Measurements from ENCODE around the gene NPSR1. TPM values are rescaled to one million over a fixed set of nuclear protein-coding genes. Genes with fewer than 3 reads are reported as not detected.
"Not testable (repeated sequence)": the region's sequence is repeated elsewhere in the genome, so short reads cannot be mapped to it uniquely, and the experiment has no call there.

Gene NPSR1, protein sequence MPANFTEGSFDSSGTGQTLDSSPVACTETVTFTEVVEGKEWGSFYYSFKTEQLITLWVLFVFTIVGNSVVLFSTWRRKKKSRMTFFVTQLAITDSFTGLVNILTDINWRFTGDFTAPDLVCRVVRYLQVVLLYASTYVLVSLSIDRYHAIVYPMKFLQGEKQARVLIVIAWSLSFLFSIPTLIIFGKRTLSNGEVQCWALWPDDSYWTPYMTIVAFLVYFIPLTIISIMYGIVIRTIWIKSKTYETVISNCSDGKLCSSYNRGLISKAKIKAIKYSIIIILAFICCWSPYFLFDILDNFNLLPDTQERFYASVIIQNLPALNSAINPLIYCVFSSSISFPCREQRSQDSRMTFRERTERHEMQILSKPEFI
- not detected in 2 replicates for total RNA-seq

- Mint-ChIP-seq H3K4me3 (no peak within 1 kb of the TSS), H3K4me1 (no peaks in the 10 kb centered on the region), H3K36me3 (ENCODE audit: low read depth) (no peaks in the 10 kb centered on the region), H3K27me3 (no peaks in the 10 kb centered on the region), H3K27ac (no peak within 1 kb of the TSS), H3K9me3 (no peaks in the 10 kb centered on the region)
- peak; percentile 31 for DNase-seq
- intact Hi-C loops (cut with micrococcal nuclease) = no loop called here
These were observed at the start of gene NPSR1 for GRCh38 chr7:34657632-34658268. Gene NPSR1, plus strand, starts transcription at chr7:34658218. Its CDS starts 195 bp downstream, at chr7:34658413.

DNA sequence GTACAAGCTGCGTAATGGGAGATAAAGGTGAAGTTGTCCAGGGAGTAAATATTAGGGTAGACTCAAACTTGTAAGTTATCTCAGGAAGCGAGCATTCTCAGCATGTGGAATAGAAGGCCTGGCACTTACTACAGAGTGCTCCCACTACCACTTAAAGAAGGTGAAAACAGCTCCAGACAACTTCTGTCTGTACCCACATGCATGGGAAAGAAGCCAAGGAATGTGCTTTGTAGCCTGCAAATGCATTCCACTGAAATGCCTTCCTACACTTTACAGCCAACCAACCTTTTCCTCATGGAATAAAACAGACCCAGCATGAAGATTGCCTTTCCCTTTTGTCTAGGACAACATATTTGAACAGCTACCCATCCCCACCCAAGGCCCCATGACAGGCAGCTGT lies 45.4 kb upstream of the NPSR1 start:
- Mint-ChIP-seq H3K27me3 (no peaks in the 10 kb centered on the region), H3K9me3 (no peaks in the 10 kb centered on the region), H3K36me3 (ENCODE audit: low read depth) (no peaks in the 10 kb centered on the region), H3K4me1 (no peaks in the 10 kb centered on the region), H3K4me3 (no peak overlapping the region), H3K27ac (no peak overlapping the region)
- DNase-seq = no peak
- intact Hi-C loops (cut with micrococcal nuclease) = no loop called here

DNA sequence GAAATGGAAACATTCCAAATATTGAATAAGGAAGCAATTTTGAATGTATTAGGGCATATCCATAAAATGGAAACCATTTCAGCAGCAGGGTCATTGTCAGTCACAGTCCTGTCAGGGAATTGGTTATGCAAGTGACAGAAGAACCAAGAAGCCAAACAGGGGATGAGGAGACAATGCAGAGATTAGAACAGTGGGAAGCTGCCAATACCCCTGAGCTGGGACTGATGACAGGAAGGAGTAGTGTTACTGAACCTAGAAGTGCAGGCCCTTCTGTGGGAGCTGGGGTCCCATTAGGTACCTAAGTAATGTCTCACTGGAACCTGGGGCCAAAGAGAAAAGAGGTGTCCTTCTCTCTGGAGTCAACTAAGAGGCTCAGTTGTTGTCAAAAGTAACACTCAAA lies 37.6 kb upstream of the NPSR1 start:
- Mint-ChIP-seq H3K27me3 (no peaks in the 10 kb centered on the region), H3K36me3 (ENCODE audit: low read depth) (no peaks in the 10 kb centered on the region), H3K27ac (no peak overlapping the region), H3K4me1 (no peaks in the 10 kb centered on the region), H3K4me3 (no peak overlapping the region), H3K9me3 (no peaks in the 10 kb centered on the region)
- intact Hi-C loops (cut with micrococcal nuclease) = no loop called here
- DNase-seq = no peak

DNA sequence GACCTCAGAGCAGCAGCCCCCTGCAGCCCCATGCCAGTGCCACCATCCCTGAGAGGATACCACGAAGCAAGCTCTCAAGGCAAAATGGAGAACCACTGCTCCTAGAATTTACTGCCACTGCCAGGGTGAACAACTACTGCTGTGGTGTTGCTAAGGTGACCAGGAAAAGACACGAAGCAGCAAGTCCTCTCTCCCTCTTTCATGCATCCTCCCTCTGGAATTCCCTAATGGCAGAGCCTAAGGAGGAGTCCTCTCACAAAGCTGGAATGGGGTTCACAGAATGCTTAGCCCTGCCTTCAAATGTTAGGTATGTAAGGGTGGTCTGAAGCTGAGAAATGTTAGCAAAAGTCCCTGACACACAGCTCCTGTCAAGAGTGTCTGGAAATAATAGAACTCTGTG lies 35.8 kb upstream of the NPSR1 start:
- H3K27me3 Mint-ChIP-seq = no peaks in the 10 kb centered on the region
- no peaks in the 10 kb centered on the region for H3K9me3 Mint-ChIP-seq
- H3K36me3 Mint-ChIP-seq (ENCODE audit: low read depth) = no peaks in the 10 kb centered on the region
- H3K4me1 Mint-ChIP-seq = no peaks in the 10 kb centered on the region
- no peak overlapping the region for H3K27ac Mint-ChIP-seq
- no peak overlapping the region for H3K4me3 Mint-ChIP-seq
- DNase-seq = no peak
- intact Hi-C loops (cut with micrococcal nuclease) = no loop called here

DNA sequence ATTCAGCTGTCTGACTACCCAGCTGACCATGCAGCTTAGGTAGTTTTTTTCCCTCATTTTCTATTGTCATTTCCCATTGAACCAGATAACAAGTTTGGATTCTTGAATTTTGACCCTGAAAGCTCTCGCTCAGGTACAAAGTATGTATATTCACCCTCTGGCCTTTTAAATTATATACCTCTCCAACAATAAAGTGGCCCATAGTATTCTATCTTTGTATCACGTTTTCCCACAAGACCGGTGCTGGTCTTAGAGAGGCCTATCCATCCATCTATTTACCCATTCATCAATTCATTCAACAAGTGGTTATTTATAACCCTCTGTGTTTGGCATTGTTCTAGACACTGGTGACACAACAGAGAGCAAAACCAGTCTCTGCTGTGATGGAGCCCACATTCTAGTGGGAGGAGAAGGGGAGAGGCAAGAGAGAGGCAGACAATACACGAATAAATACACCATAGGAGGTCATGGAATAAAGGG lies 35.2 kb upstream of the NPSR1 start:
- intact Hi-C loops (cut with micrococcal nuclease) = no loop called here
- DNase-seq = no peak
- no peak overlapping the region for H3K4me3 Mint-ChIP-seq
- no peaks in the 10 kb centered on the region for H3K27me3 Mint-ChIP-seq
- no peaks in the 10 kb centered on the region for H3K9me3 Mint-ChIP-seq
- no peak overlapping the region for H3K27ac Mint-ChIP-seq
- H3K36me3 Mint-ChIP-seq (ENCODE audit: low read depth) = no peaks in the 10 kb centered on the region
- H3K4me1 Mint-ChIP-seq = no peaks in the 10 kb centered on the region

- DNase-seq; H3K27me3 Mint-ChIP-seq; intact Hi-C loops (cut with micrococcal nuclease); H3K4me1 Mint-ChIP-seq; H3K4me3 Mint-ChIP-seq; H3K9me3 Mint-ChIP-seq; H3K36me3 Mint-ChIP-seq (ENCODE audit: low read depth); H3K27ac Mint-ChIP-seq: not testable (repeated sequence)
These were observed 29.4 kb upstream of the NPSR1 start for GRCh38 chr7:34628618-34629017.

- no peak overlapping the region for H3K4me3 Mint-ChIP-seq
- no peaks in the 10 kb centered on the region for H3K9me3 Mint-ChIP-seq
- no peak for DNase-seq
- H3K27ac Mint-ChIP-seq = no peak overlapping the region
- intact Hi-C loops (cut with micrococcal nuclease) = no loop called here
- no peaks in the 10 kb centered on the region for H3K27me3 Mint-ChIP-seq
- no peaks in the 10 kb centered on the region for H3K4me1 Mint-ChIP-seq
- H3K36me3 Mint-ChIP-seq (ENCODE audit: low read depth) = no peaks in the 10 kb centered on the region
These were observed 5.2 kb upstream of the NPSR1 start for GRCh38 chr7:34652809-34653208.

DNA sequence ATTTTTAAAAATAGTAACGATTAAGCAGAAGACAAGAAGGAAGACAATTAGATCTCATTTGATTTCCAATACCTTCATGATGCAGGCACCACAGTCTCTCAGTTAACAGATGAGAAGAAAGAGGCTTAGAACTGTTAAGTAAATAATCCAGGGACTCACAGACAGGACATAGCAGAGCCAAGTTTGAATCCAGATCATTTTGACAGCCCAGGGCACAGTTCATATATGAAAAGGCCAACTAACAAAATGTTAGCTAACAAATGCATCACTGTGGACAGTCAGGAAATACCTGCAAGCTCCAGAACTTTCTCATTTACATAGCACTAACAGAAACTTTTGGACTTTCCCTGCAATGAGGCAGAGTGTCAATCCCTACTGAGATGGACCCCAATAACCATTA lies 4.2 kb upstream of the NPSR1 start:
- H3K36me3 Mint-ChIP-seq (ENCODE audit: low read depth) = no peaks in the 10 kb centered on the region
- DNase-seq = no peak
- no peak overlapping the region for H3K27ac Mint-ChIP-seq
- no peak overlapping the region for H3K4me3 Mint-ChIP-seq
- intact Hi-C loops (cut with micrococcal nuclease) = no loop called here
- H3K4me1 Mint-ChIP-seq = no peaks in the 10 kb centered on the region
- no peaks in the 10 kb centered on the region for H3K9me3 Mint-ChIP-seq
- no peaks in the 10 kb centered on the region for H3K27me3 Mint-ChIP-seq

GRCh38 chr7:34655384-34655783 lies 2.6 kb upstream of the NPSR1 start:
- no peaks in the 10 kb centered on the region for H3K27me3 Mint-ChIP-seq
- no peak overlapping the region for H3K27ac Mint-ChIP-seq
- DNase-seq = no peak
- H3K4me3 Mint-ChIP-seq = no peak overlapping the region
- no peaks in the 10 kb centered on the region for H3K4me1 Mint-ChIP-seq
- H3K36me3 Mint-ChIP-seq (ENCODE audit: low read depth) = no peaks in the 10 kb centered on the region
- no peaks in the 10 kb centered on the region for H3K9me3 Mint-ChIP-seq
- intact Hi-C loops (cut with micrococcal nuclease) = no loop called here

GRCh38 chr7:34656041-34656440 lies 2.0 kb upstream of the NPSR1 start:
- Mint-ChIP-seq H3K36me3 (ENCODE audit: low read depth) (no peaks in the 10 kb centered on the region), H3K4me1 (no peaks in the 10 kb centered on the region), H3K27ac (no peak overlapping the region), H3K9me3 (no peaks in the 10 kb centered on the region), H3K27me3 (no peaks in the 10 kb centered on the region), H3K4me3 (no peak overlapping the region)
- intact Hi-C loops (cut with micrococcal nuclease) = no loop called here
- DNase-seq = no peak

DNA sequence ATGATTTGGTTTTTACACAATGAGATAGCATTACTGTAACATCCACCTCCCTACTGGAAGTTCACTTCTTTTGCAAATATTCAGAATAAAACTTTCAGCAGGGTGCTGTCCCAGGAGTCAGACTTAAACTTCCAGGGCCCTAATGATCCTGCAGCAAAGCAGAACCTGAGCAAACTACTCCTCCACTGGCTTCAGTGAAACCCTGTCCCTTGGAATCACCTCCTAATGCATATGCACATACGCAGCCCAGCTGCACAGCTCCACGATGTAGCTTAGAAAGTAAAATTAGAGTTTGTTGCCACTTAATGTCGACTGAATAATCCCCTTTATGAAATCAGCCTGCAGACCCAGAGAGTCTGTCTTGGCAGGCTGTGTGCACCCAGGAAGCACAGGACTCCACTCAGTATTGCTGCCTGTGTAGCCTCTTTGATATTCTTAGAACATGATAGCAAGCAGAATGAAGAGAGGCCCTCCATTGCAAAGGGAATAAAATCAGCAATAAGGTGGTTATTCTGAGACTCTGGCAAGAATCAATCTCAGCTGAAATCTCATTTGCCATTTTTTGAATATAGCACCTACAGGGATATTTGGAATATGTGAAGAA lies 1.6 kb downstream of the NPSR1 start:
- DNase-seq = peak; percentile 21
- Mint-ChIP-seq H3K9me3 (no peaks in the 10 kb centered on the region), H3K36me3 (ENCODE audit: low read depth) (no peaks in the 10 kb centered on the region), H3K4me1 (no peaks in the 10 kb centered on the region), H3K27me3 (no peaks in the 10 kb centered on the region), H3K4me3 (no peak overlapping the region), H3K27ac (no peak overlapping the region)
- intact Hi-C loops (cut with micrococcal nuclease) = no loop called here

GRCh38 chr7:34662058-34662708 lies 4.2 kb downstream of the NPSR1 start:
- Mint-ChIP-seq H3K4me3 (no peak overlapping the region), H3K36me3 (ENCODE audit: low read depth) (no peaks in the 10 kb centered on the region), H3K4me1 (no peaks in the 10 kb centered on the region), H3K27me3 (no peaks in the 10 kb centered on the region), H3K9me3 (no peaks in the 10 kb centered on the region), H3K27ac (no peak overlapping the region)
- intact Hi-C loops (cut with micrococcal nuclease) = no loop called here
- DNase-seq = no peak

GRCh38 chr7:34664755-34665154 lies 6.7 kb downstream of the NPSR1 start:
- DNase-seq = no peak
- Mint-ChIP-seq H3K36me3 (ENCODE audit: low read depth) (no peaks in the 10 kb centered on the region), H3K27me3 (no peaks in the 10 kb centered on the region), H3K4me1 (no peaks in the 10 kb centered on the region), H3K9me3 (no peaks in the 10 kb centered on the region), H3K4me3 (no peak overlapping the region), H3K27ac (no peak overlapping the region)
- intact Hi-C loops (cut with micrococcal nuclease) = no loop called here

- H3K4me1 Mint-ChIP-seq = no peaks in the 10 kb centered on the region
- H3K27me3 Mint-ChIP-seq = no peaks in the 10 kb centered on the region
- H3K36me3 Mint-ChIP-seq (ENCODE audit: low read depth) = no peaks in the 10 kb centered on the region
- no peak for DNase-seq
- H3K27ac Mint-ChIP-seq = no peak overlapping the region
- intact Hi-C loops (cut with micrococcal nuclease) = no loop called here
- no peaks in the 10 kb centered on the region for H3K9me3 Mint-ChIP-seq
- H3K4me3 Mint-ChIP-seq = no peak overlapping the region
These were observed 14.4 kb downstream of the NPSR1 start for GRCh38 chr7:34672430-34672829.
